K562 (cell line): ENCODE results near the gene ARHGAP9. TPM values are rescaled to one million over a fixed set of nuclear protein-coding genes. Genes with fewer than 3 reads are reported as not detected.

Experiments
- ARID4B ChIP-seq: sonication (generic); formaldehyde crosslinking; IDR thresholded peaks from 2 replicates; pipeline ENCODE4 v1.8.0; 2022; ENCODE audit warnings: mild to moderate bottlenecking, missing genetic modification reagents
- CHD2 ChIP-seq: IDR thresholded peaks from 2 replicates; pipeline ENCODE4 v1.6.1; 2011; ENCODE audit warnings: low read depth, low read length
- E2F6 ChIP-seq, 2 experiments: IDR thresholded peaks; 2 replicates each; pipeline ENCODE4 v1.6.1; 2011; ENCODE audit warnings: borderline replicate concordance in 1 of 2, control low read depth in 1 of 2, low read depth in 1 of 2, low read length in 1 of 2, mild to moderate bottlenecking in 1 of 2, mixed read lengths in 1 of 2, moderate library complexity in 1 of 2; ENCODE audit not compliant: insufficient read depth in 1 of 2, insufficient read length in 1 of 2, poor library complexity in 1 of 2, severe bottlenecking in 1 of 2; ENCODE audit errors: extremely low read depth in 1 of 2
- EGR1 ChIP-seq: fragments of 450-650 bp; conservative IDR thresholded peaks from 2 replicates; pipeline ENCODE4 v1.6.1; 2017; ENCODE audit warnings: mild to moderate bottlenecking
- EP300 ChIP-seq: IDR thresholded peaks from 2 replicates; pipeline ENCODE4 v1.6.1; 2012; ENCODE audit warnings: low read length, improper control_type of control experiment
- ETV1 ChIP-seq: fragments of 450-650 bp; conservative IDR thresholded peaks from 2 replicates; pipeline ENCODE4 v1.6.1; 2016; ENCODE audit warnings: missing genetic modification characterization, control low read depth, low read depth, missing compliant biosample characterization
- ETV6 ChIP-seq, 3 experiments: fragments of 150-350 bp in 1 of 3; sonication (generic) in 1 of 3; formaldehyde crosslinking in 1 of 3; IDR thresholded peaks; 2 replicates each; pipeline versions ENCODE4 v1.6.1 to v1.8.0; 2014 to 2022; ENCODE audit warnings: borderline replicate concordance in 2 of 3, low read depth in 2 of 3, antibody characterized with exemption in 1 of 3, low read length in 1 of 3, mild to moderate bottlenecking in 1 of 3, missing genetic modification reagents in 1 of 3
- HMGXB4 ChIP-seq: sonication (generic); formaldehyde crosslinking; IDR thresholded peaks from 2 replicates; pipeline ENCODE4 v1.8.1; 2023; ENCODE audit warnings: mild to moderate bottlenecking, missing genetic modification reagents
- KLF6 ChIP-seq: fragments of 250-450 bp; sonication (Bioruptor Pico); IDR thresholded peaks from 2 replicates; pipeline ENCODE4 v1.4.0; 2020; ENCODE audit warnings: mild to moderate bottlenecking, moderate library complexity, borderline replicate concordance
- MBD2 ChIP-seq: sonication (generic); IDR thresholded peaks from 2 replicates; pipeline ENCODE4 v1.6.1; 2016; ENCODE audit warnings: low read depth, borderline replicate concordance
- NFXL1 ChIP-seq: fragments of 450-650 bp; formaldehyde crosslinking; IDR thresholded peaks from 2 replicates; pipeline ENCODE4 v1.4.0; 2021; ENCODE audit warnings: mild to moderate bottlenecking
- RBM15 ChIP-seq: fragments of 200-400 bp; formaldehyde crosslinking; IDR thresholded peaks from 2 replicates; pipeline ENCODE4 v1.6.1; 2018; ENCODE audit warnings: mild to moderate bottlenecking, low read length, moderate library complexity; ENCODE audit not compliant: insufficient read depth
- TFAP4 ChIP-seq: sonication (generic); formaldehyde crosslinking; IDR thresholded peaks from 2 replicates; pipeline ENCODE4 v1.8.0; 2022; ENCODE audit warnings: missing genetic modification reagents, mild to moderate bottlenecking, moderate library complexity, borderline replicate concordance
- TRIM24 ChIP-seq, 2 experiments: fragments of 450-650 bp; IDR thresholded peaks; 2 replicates each; pipeline ENCODE4 v1.6.1; 2016
- ZC3H4 ChIP-seq: sonication (generic); formaldehyde crosslinking; IDR thresholded peaks from 2 replicates; pipeline ENCODE4 v1.9.0; 2021; ENCODE audit warnings: missing genetic modification reagents, borderline replicate concordance
- ZNF445 ChIP-seq: fragments of 250-450 bp; sonication (Bioruptor Pico); IDR thresholded peaks from 2 replicates; pipeline ENCODE4 v1.4.0; 2020; ENCODE audit warnings: low read depth, mild to moderate bottlenecking, moderate library complexity
- polyA plus RNA-seq, 8 experiments: library from polyadenylated mRNA; depleted of rRNA in 4 of 8; stranded (reverse) in 5 of 8; unstranded in 3 of 8; fragments of >200 nt; fragmentation: Nextera tagmentation in 2 of 8; fragmentation: Illumina TruSeq in 1 of 8; extraction: Ambion mirVana in 2 of 8; extraction: Trizol in 1 of 8; gene quantifications; 2 replicates each; pipeline versions ENCODE4 v1.2.1 to v1.2.3, GENCODE V29; 2011 to 2014; ENCODE audit warnings: inconsistent platforms in 1 of 8, missing spikeins in 1 of 8
- total RNA-seq, 7 experiments: library from RNA; depleted of rRNA in 6 of 7; stranded (reverse); fragments of >200 nt in 6 of 7; fragmentation: Illumina TruSeq in 2 of 7; extraction: Trizol in 2 of 7; gene quantifications; 2 replicates each; pipeline versions ENCODE4 v1.2.1 to v1.2.3, GENCODE V29; 2011 to 2021; ENCODE audit warnings: low replicate concordance in 1 of 7

The ARHGAP9 gene
- total and polyA plus RNA-seq, 9 of the 15 experiments (the other 6 are each of a cell fraction or from before 2014, with no cell fraction given) = 1.5 to 10.2 (median 5.1) TPM

- TF ChIP-seq ARID4B (CRISPR knock-in tag) (peak; percentile 68; the same call in 1 of the 2 replicates), NFXL1 (CRISPR knock-in tag) (no peak), TFAP4 (CRISPR knock-in tag) (peak; percentile 83; the same call in 1 of the 2 replicates), E2F6 (IDR thresholded peaks at IDR 0.05; ENCODE audit: borderline replicate concordance in 1 of 2, extremely low read depth in 1 of 2, insufficient read depth in 1 of 2, insufficient read length in 1 of 2, low read depth in 1 of 2, low read length in 1 of 2, poor library complexity in 1 of 2, severe bottlenecking in 1 of 2) (peak; percentile 98 to 99), KLF6 (CRISPR knock-in tag) (no peak), RBM15 (no peak), MBD2 (peak; percentile 58; the same call in 1 of the 2 replicates), ETV1 (tag) (0 out of 2 replicates have a peak, but pooled peaks have one; percentile 25), ETV6 (IDR thresholded peaks at IDR 0.05; ENCODE audit: borderline replicate concordance in 1 of 2, low read depth in 2 of 2, low read length in 1 of 2) (peak in 1 of 2 experiments; percentile 52; a peak in 1 of 4 replicates), ETV6 (CRISPR knock-in tag; IDR thresholded peaks at IDR 0.05; ENCODE audit: borderline replicate concordance) (peak; percentile 96; the same call in 1 of the 2 replicates), TRIM24 (IDR thresholded peaks at IDR 0.05) (peak in 1 of 2 experiments; percentile 52; a peak in 1 of 4 replicates), HMGXB4 (CRISPR knock-in tag) (peak; percentile 81; the same call in 1 of the 2 replicates), EGR1 (peak; percentile 82), EP300 (0 out of 2 replicates have a peak, but pooled peaks have one; percentile 8), CHD2 (peak; percentile 42; the same call in 1 of the 2 replicates), ZNF445 (CRISPR knock-in tag) (0 out of 2 replicates have a peak, but pooled peaks have one; percentile 33), ZC3H4 (CRISPR knock-in tag) (no peak)
Measured at GRCh38 chr12:57430931-57431566, 48.6 kb downstream of the ARHGAP9 start, which contains the start of gene R3HDM2 (continued).
